GM21825 (cell line): Measurements from ENCODE around the gene RGS13.
"Not testable (repeated sequence)": the region's sequence is repeated elsewhere in the genome, so short reads cannot be mapped to it uniquely, and the experiment has no call there.

Source experiments
- ATAC-seq: cut with Tn5 transposase; IDR thresholded peaks from one replicate; pipeline ENCODE4 v1.9.1; 2021; ENCODE audit warnings: mild to moderate bottlenecking, moderate library complexity; ENCODE audit not compliant: unreplicated experiment

Gene RGS13

GRCh38 chr1:192669174-192669573 is 33.2 kb downstream of the RGS13 start:
- ATAC-seq, result no peak

GRCh38 chr1:192675716-192676115 is 39.8 kb downstream of the RGS13 start:
- ATAC-seq, result no peak

- no peak for ATAC-seq
These were observed 42.2 kb downstream of the RGS13 start for GRCh38 chr1:192678099-192678498.

- ATAC-seq, result no peak
These were observed 46.4 kb downstream of the RGS13 start for GRCh38 chr1:192682335-192682734.

- not testable (repeated sequence) for ATAC-seq
These were observed 47.1 kb downstream of the RGS13 start for GRCh38 chr1:192683081-192683480.

GRCh38 chr1:192689459-192689858 is 53.5 kb downstream of the RGS13 start:
- no peak for ATAC-seq

GRCh38 chr1:192691041-192691440 is 55.1 kb downstream of the RGS13 start:
- ATAC-seq, result no peak

- ATAC-seq, result no peak
These were observed 60.1 kb downstream of the RGS13 start for GRCh38 chr1:192696082-192696481.

- ATAC-seq, result no peak
These were observed 61.8 kb downstream of the RGS13 start for GRCh38 chr1:192697771-192698170.

- no peak for ATAC-seq
These were observed 62.8 kb downstream of the RGS13 start for GRCh38 chr1:192698731-192699130.

- ATAC-seq, result no peak
These were observed 64.9 kb downstream of the RGS13 start for GRCh38 chr1:192700834-192701271.

GRCh38 chr1:192702212-192702902 is 66.4 kb downstream of the RGS13 start:
- ATAC-seq, result no peak

- peak; percentile 72 for ATAC-seq
These were observed 67.6 kb downstream of the RGS13 start for GRCh38 chr1:192703283-192704206.

- ATAC-seq, result no peak
These were observed 69.6 kb downstream of the RGS13 start for GRCh38 chr1:192705510-192705909.

GRCh38 chr1:192706936-192707335 is 71.0 kb downstream of the RGS13 start:
- no peak for ATAC-seq

- no peak for ATAC-seq
These were observed 72.1 kb downstream of the RGS13 start for GRCh38 chr1:192707978-192708547.

- no peak for ATAC-seq
These were observed 73.6 kb downstream of the RGS13 start for GRCh38 chr1:192709544-192709943.
